HepG2 (cell line): ENCODE data around the gene METTL25. TPM values are rescaled to one million over a fixed set of nuclear protein-coding genes. Genes with fewer than 3 reads are reported as not detected.

ENCODE experiments used
- ATAC-seq: fragments of 200-7000 bp; cut with Tn5 transposase; 3 replicates; pipeline ENCODE4 v1.9.1; 2020; ENCODE audit warnings: mild to moderate bottlenecking, moderate library complexity
- BruUV-seq: library from RNA; stranded (reverse); fragments of 400-500 nt; replicated peaks from 2 replicates; lab custom pipeline; 2021; lab: Mats Ljungman, UMichigan
- CTCF ChIA-PET: fragments of 300-600 bp; formaldehyde crosslinking; extraction: SDS; loops from one replicate; lab custom pipeline; 2021; ENCODE audit warnings: low total read pairs, inconsistent platforms, low intra/inter-chr PET ratio; lab: Yijun Ruan, JAX
- POLR2A ChIA-PET: fragments of 350-600 bp; sonication (Branson Sonifier 250); formaldehyde crosslinking; loops from one replicate; lab custom pipeline; 2020; ENCODE audit warnings: antibody characterized with exemption, inconsistent platforms; lab: Yijun Ruan, JAX
- DNase-seq: peaks from one replicate; pipeline ENCODE4 v3.0.0-alpha.2; 2015; ENCODE audit warnings: low spot score
- FAIRE-seq: peaks from 3 replicates; lab custom pipeline; 2011; peaks lifted over from hg19 to GRCh38; lab: Jason Lieb, UNC
- H2AFZ ChIP-seq: one replicate; pipeline ENCODE4 v1.6.1; 2011; ENCODE audit warnings: low read length, inconsistent platforms
- H3K27ac ChIP-seq: fragments of 300-600 bp; 3 replicates; pipeline ENCODE4 v1.8.0; 2011; ENCODE audit warnings: mixed run types, mild to moderate bottlenecking, mixed read lengths, low read length, inconsistent platforms; ENCODE audit not compliant: insufficient read depth; ENCODE audit errors: extremely low read length
- H3K27me3 ChIP-seq, 2 experiments: fragments of 200-600 bp in 1 of 2; 2 replicates in 1 of 2; 3 replicates in 1 of 2; pipeline versions ENCODE4 v1.6.0 to v1.8.0; 2011; ENCODE audit warnings: low read length in 2 of 2, mild to moderate bottlenecking in 2 of 2, moderate library complexity in 2 of 2, inconsistent platforms in 1 of 2; ENCODE audit not compliant: insufficient read depth in 2 of 2, control insufficient read depth in 1 of 2
- H3K36me3 ChIP-seq, 2 experiments: fragments of 200-600 bp in 1 of 2; replicated peaks in 1 of 2; 2 replicates in 1 of 2; 3 replicates in 1 of 2; pipeline versions ENCODE4 v1.5.1 to v1.8.0; 2011; ENCODE audit warnings: low read length in 2 of 2, inconsistent platforms in 1 of 2; ENCODE audit not compliant: insufficient read depth in 2 of 2, control insufficient read depth in 1 of 2
- H3K4me1 ChIP-seq: 2 replicates; pipeline ENCODE4 v1.5.1; 2012; ENCODE audit warnings: low read length, inconsistent platforms; ENCODE audit not compliant: insufficient read depth
- H3K4me2 ChIP-seq: 2 replicates; pipeline ENCODE4 v1.6.0; 2011; ENCODE audit warnings: low read depth, low read length, inconsistent platforms
- H3K4me3 ChIP-seq, 3 experiments: fragments of 200-600 bp in 1 of 3; sonication (generic), shearing (Covaris generic) in 1 of 3; replicated peaks in 1 of 3; 2 replicates each; pipeline ENCODE4 v1.5.1; 2011 to 2016; ENCODE audit warnings: low read length in 3 of 3, inconsistent platforms in 2 of 3, low read depth in 2 of 3, mild to moderate bottlenecking in 2 of 3, control low read depth in 1 of 3, mixed read lengths in 1 of 3; ENCODE audit not compliant: insufficient read depth in 1 of 3
- H3K79me2 ChIP-seq: one replicate; pipeline ENCODE4 v1.6.1; 2011; ENCODE audit warnings: low read length, inconsistent platforms; ENCODE audit not compliant: insufficient read depth
- H3K9ac ChIP-seq: 2 replicates; pipeline ENCODE4 v1.6.0; 2011; ENCODE audit warnings: mild to moderate bottlenecking, low read depth, low read length, inconsistent platforms; ENCODE audit not compliant: insufficient read depth
- H3K9me3 ChIP-seq: 2 replicates; pipeline ENCODE4 v1.5.1; 2012; ENCODE audit warnings: mild to moderate bottlenecking, low read length
- H4K20me1 ChIP-seq: 2 replicates; pipeline ENCODE4 v1.6.0; 2011; ENCODE audit warnings: inconsistent platforms, mild to moderate bottlenecking, low read length, moderate library complexity; ENCODE audit not compliant: insufficient read depth
- CREB3 ChIP-seq: sonication (generic); formaldehyde crosslinking; IDR thresholded peaks from 2 replicates; pipeline ENCODE4 v1.5.0; 2020; ENCODE audit warnings: missing genetic modification reagents
- ELF4 ChIP-seq: sonication (generic); formaldehyde crosslinking; IDR thresholded peaks from 2 replicates; pipeline ENCODE4 v1.5.0; 2020; ENCODE audit warnings: missing genetic modification reagents, mild to moderate bottlenecking, moderate library complexity, borderline replicate concordance
- FOXP4 ChIP-seq: sonication (generic); formaldehyde crosslinking; IDR thresholded peaks from 2 replicates; pipeline ENCODE4 v1.4.0; 2020; ENCODE audit warnings: missing genetic modification reagents
- HCFC1 ChIP-seq: fragments of 150-350 bp; IDR thresholded peaks from 2 replicates; pipeline ENCODE4 v1.6.1; 2014; ENCODE audit warnings: low read depth, low read length
- KAT8 ChIP-seq: IDR thresholded peaks from 2 replicates; pipeline ENCODE4 v1.6.1; 2016; ENCODE audit warnings: missing genetic modification reagents, missing compliant biosample characterization
- KMT2A ChIP-seq: sonication (generic); formaldehyde crosslinking; IDR thresholded peaks from 2 replicates; pipeline ENCODE4 v1.4.0; 2020; ENCODE audit warnings: missing genetic modification reagents
- NFIB ChIP-seq: sonication (generic); formaldehyde crosslinking; IDR thresholded peaks from 2 replicates; pipeline ENCODE4 v1.9.0; 2021; ENCODE audit warnings: missing genetic modification reagents, mild to moderate bottlenecking, borderline replicate concordance
- RARA ChIP-seq: IDR thresholded peaks from 2 replicates; pipeline ENCODE4 v1.6.1; 2016; ENCODE audit warnings: missing genetic modification reagents, missing compliant biosample characterization
- ZBTB26 ChIP-seq: IDR thresholded peaks from 2 replicates; pipeline ENCODE4 v1.6.1; 2016; ENCODE audit warnings: missing compliant biosample characterization, missing genetic modification reagents, borderline replicate concordance
- ZBTB33 ChIP-seq: sonication (generic); formaldehyde crosslinking; IDR thresholded peaks from 2 replicates; pipeline ENCODE4 v1.4.0; 2020; ENCODE audit warnings: missing genetic modification reagents
- ZNF232 ChIP-seq: sonication (generic); formaldehyde crosslinking; IDR thresholded peaks from 2 replicates; pipeline ENCODE4 v1.4.0; 2020; ENCODE audit warnings: missing genetic modification reagents, borderline replicate concordance
- ZNF30 ChIP-seq: sonication (generic); formaldehyde crosslinking; IDR thresholded peaks from 2 replicates; pipeline ENCODE4 v1.5.0; 2020; ENCODE audit warnings: mild to moderate bottlenecking, missing genetic modification reagents
- ZNF317 ChIP-seq: sonication (generic); formaldehyde crosslinking; IDR thresholded peaks from 2 replicates; pipeline ENCODE4 v1.5.0; 2020; ENCODE audit warnings: mild to moderate bottlenecking, missing genetic modification reagents
- ZNF337 ChIP-seq: sonication (generic); formaldehyde crosslinking; IDR thresholded peaks from 2 replicates; pipeline ENCODE4 v1.5.1; 2020; ENCODE audit warnings: missing genetic modification reagents, low read depth, mild to moderate bottlenecking, borderline replicate concordance
- ZNF770 ChIP-seq: sonication (generic); formaldehyde crosslinking; IDR thresholded peaks from 2 replicates; pipeline ENCODE4 v1.5.0; 2020; ENCODE audit warnings: mild to moderate bottlenecking, missing genetic modification reagents
- ZNF841 ChIP-seq: sonication (generic); formaldehyde crosslinking; IDR thresholded peaks from 2 replicates; pipeline ENCODE4 v1.8.1; 2023; ENCODE audit warnings: missing genetic modification reagents, borderline replicate concordance
- WGBS: methylation state at CpG from one replicate; pipeline ENCODE4 v1.1.6; 2017; ENCODE audit warnings: low lambda C conversion rate; 5-methylcytosine and 5-hydroxymethylcytosine counted together
- in situ Hi-C: cut with HindIII; loops from 2 replicates; pipeline ENCODE4 v1.10.0; 2017; ENCODE audit warnings: low pct_unique_long_range_greater_than_20kb; ENCODE audit not compliant: extremely low pct_ligation_motif_present
- intact Hi-C: fragments of 100-400 bp; cut with micrococcal nuclease; formaldehyde crosslinking; loops from one replicate; pipeline ENCODE4 v1.10.0; 2022; ENCODE audit not compliant: unreplicated experiment
- polyA plus RNA-seq, 8 experiments: library from polyadenylated mRNA; depleted of rRNA in 3 of 8; stranded (reverse) in 7 of 8; unstranded in 1 of 8; fragments of >200 nt; fragmentation: Illumina TruSeq in 4 of 8; extraction: Trizol in 4 of 8; gene quantifications; 2 replicates each; pipeline versions ENCODE4 v1.2.1 to v1.2.3, GENCODE V29; 2011 to 2016; ENCODE audit warnings: low read depth in 4 of 8, missing spikeins in 1 of 8, mixed read lengths in 1 of 8; ENCODE audit not compliant: insufficient read depth in 1 of 8
- total RNA-seq, 5 experiments: library from RNA; depleted of rRNA; stranded (reverse); fragments of >200 nt; fragmentation: Illumina TruSeq; extraction: Trizol; gene quantifications; 2 replicates each; pipeline ENCODE4 v1.2.3, GENCODE V29; 2016; ENCODE audit warnings: low read depth in 1 of 5

The METTL25 gene
- total and polyA plus RNA-seq, 2 of the 13 experiments (the other 11 are each of a cell fraction or from before 2014, with no cell fraction given): 2.2 to 7.8 TPM

- TF ChIP-seq ZBTB26 (CRISPR knock-in tag) (no peak), ZNF841 (CRISPR knock-in tag) (no peak)
- TF ChIP-seq, all 625 proteins: peak for 0
Observed at GRCh38 chr12:82327861-82328260, 30.5 kb upstream of the METTL25 start (continued).

GRCh38 chr12:82329508-82329907 lies 28.8 kb upstream of the METTL25 start:
- no peaks in the 10 kb centered on the region for H3K9me3 ChIP-seq
- ATAC-seq (no peak), DNase-seq (no peak), FAIRE-seq (no peak)
- no peaks in the 10 kb centered on the region for H3K27me3 ChIP-seq
- no peaks in the 10 kb centered on the region for H3K79me2 ChIP-seq
- H2AFZ ChIP-seq: no peak overlapping the region
- no peaks in the 10 kb centered on the region for H4K20me1 ChIP-seq
- ChIA-PET POLR2A (no interaction called here), CTCF (no interaction called here)
- no TSS peak for BruUV-seq
- 3% methylated on average over 1 of the region's 1 CpG for WGBS
- H3K4me1 ChIP-seq: no peaks in the 10 kb centered on the region
- intact Hi-C loops: no loop called here
- H3K27ac ChIP-seq: no peak overlapping the region
- no peak overlapping the region for H3K4me3 ChIP-seq
- no peaks in the 10 kb centered on the region for H3K36me3 ChIP-seq
- in situ Hi-C loops: loop anchor here (10.0 kb wide), 1 partner anchor 685 kb away; no protein-coding TSS in a partner anchor
- no peak overlapping the region for H3K4me2 ChIP-seq
- no peak overlapping the region for H3K9ac ChIP-seq
- no peak for TF ChIP-seq ZBTB33
- no peak for TF ChIP-seq ZNF317 (CRISPR knock-in tag)
- no peak for TF ChIP-seq ELF4
- no peak for TF ChIP-seq FOXP4 (CRISPR knock-in tag)
- no peak for TF ChIP-seq ZNF337 (CRISPR knock-in tag)
- TF ChIP-seq NFIB (CRISPR knock-in tag): no peak
- no peak for TF ChIP-seq ZNF30 (CRISPR knock-in tag)
- TF ChIP-seq ZNF232 (CRISPR knock-in tag): no peak
- TF ChIP-seq CREB3 (CRISPR knock-in tag): no peak
- TF ChIP-seq ZNF770 (CRISPR knock-in tag): no peak
- TF ChIP-seq RARA: no peak
- no peak for TF ChIP-seq KAT8
- no peak for TF ChIP-seq KMT2A (CRISPR knock-in tag)
- TF ChIP-seq HCFC1: no peak
